Loucy (cell line): ENCODE results near the gene AKAP13.
"Not testable (repeated sequence)": the region's sequence is repeated elsewhere in the genome, so short reads cannot be mapped to it uniquely, and the experiment has no call there.

ENCODE experiments used
- CTCF ChIP-seq: fragments of 200-600 bp; sonication (generic); conservative IDR thresholded peaks from 2 replicates; pipeline ENCODE4 v1.5.1; 2014; ENCODE audit warnings: mild to moderate bottlenecking, antibody characterized with exemption, low read length
- EZH2phosphoT487 ChIP-seq: fragments of 200-600 bp; IDR thresholded peaks from 2 replicates; pipeline ENCODE4 v1.6.1; 2018; ENCODE audit warnings: antibody characterized with exemption, mild to moderate bottlenecking, moderate library complexity, borderline replicate concordance

GRCh38 chr15:85483955-85484354 lies 103.6 kb downstream of the AKAP13 start:
- TF ChIP-seq CTCF, EZH2phosphoT487: not testable (repeated sequence)
